ENCODE results near the gene KLHL29.

- TF ChIP-seq, protein P1, sequence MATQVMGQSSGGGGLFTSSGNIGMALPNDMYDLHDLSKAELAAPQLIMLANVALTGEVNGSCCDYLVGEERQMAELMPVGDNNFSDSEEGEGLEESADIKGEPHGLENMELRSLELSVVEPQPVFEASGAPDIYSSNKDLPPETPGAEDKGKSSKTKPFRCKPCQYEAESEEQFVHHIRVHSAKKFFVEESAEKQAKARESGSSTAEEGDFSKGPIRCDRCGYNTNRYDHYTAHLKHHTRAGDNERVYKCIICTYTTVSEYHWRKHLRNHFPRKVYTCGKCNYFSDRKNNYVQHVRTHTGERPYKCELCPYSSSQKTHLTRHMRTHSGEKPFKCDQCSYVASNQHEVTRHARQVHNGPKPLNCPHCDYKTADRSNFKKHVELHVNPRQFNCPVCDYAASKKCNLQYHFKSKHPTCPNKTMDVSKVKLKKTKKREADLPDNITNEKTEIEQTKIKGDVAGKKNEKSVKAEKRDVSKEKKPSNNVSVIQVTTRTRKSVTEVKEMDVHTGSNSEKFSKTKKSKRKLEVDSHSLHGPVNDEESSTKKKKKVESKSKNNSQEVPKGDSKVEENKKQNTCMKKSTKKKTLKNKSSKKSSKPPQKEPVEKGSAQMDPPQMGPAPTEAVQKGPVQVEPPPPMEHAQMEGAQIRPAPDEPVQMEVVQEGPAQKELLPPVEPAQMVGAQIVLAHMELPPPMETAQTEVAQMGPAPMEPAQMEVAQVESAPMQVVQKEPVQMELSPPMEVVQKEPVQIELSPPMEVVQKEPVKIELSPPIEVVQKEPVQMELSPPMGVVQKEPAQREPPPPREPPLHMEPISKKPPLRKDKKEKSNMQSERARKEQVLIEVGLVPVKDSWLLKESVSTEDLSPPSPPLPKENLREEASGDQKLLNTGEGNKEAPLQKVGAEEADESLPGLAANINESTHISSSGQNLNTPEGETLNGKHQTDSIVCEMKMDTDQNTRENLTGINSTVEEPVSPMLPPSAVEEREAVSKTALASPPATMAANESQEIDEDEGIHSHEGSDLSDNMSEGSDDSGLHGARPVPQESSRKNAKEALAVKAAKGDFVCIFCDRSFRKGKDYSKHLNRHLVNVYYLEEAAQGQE (IDR thresholded peaks at IDR 0.05; ENCODE audit: insufficient read depth in 1 of 2, low read depth in 2 of 2, low read length in 1 of 2), result no peak
- TF ChIP-seq, protein P2, sequence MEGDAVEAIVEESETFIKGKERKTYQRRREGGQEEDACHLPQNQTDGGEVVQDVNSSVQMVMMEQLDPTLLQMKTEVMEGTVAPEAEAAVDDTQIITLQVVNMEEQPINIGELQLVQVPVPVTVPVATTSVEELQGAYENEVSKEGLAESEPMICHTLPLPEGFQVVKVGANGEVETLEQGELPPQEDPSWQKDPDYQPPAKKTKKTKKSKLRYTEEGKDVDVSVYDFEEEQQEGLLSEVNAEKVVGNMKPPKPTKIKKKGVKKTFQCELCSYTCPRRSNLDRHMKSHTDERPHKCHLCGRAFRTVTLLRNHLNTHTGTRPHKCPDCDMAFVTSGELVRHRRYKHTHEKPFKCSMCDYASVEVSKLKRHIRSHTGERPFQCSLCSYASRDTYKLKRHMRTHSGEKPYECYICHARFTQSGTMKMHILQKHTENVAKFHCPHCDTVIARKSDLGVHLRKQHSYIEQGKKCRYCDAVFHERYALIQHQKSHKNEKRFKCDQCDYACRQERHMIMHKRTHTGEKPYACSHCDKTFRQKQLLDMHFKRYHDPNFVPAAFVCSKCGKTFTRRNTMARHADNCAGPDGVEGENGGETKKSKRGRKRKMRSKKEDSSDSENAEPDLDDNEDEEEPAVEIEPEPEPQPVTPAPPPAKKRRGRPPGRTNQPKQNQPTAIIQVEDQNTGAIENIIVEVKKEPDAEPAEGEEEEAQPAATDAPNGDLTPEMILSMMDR (IDR thresholded peaks at IDR 0.05), result no peak
Measured at GRCh38 chr2:23478933-23479683, 94.1 kb downstream of the KLHL29 start.

Data from Panc1 (cell line).